NB4 (cell line): ENCODE results near the gene EPSTI1.

Experiments
- POLR2A ChIP-seq: IDR thresholded peaks from 2 replicates; pipeline ENCODE4 v1.6.1; 2011; ENCODE audit warnings: mild to moderate bottlenecking; ENCODE audit not compliant: insufficient read length; ENCODE audit errors: extremely low read depth
- TF ChIP-seq, protein P1 (sequence below): IDR thresholded peaks from 2 replicates; pipeline ENCODE4 v1.6.1; 2011; ENCODE audit warnings: low read depth, low read length
- TF ChIP-seq, protein P2 (sequence below): IDR thresholded peaks from one replicate; pipeline ENCODE4 v1.5.1; 2012; ENCODE audit warnings: low read depth, low read length

DNA sequence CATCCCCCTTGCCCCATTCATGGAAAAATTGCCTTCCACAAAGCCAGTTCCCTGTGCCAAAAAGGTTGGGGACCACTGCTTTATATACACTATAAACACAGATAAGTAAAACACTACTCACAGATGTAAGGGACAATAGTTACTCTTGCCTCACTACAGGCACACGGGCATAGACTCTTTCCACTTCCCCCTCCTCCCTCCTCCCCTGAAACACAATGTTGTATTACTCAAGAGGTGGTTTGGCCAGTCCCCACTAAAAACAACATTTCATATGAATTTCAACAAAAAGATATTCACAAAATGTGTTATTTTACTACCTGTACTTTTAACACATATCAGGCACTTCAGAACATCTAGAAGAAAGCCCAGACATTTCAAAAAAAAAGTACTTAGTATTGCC, 45.1 kb downstream of the EPSTI1 start:
- TF ChIP-seq POLR2A: no peak
- TF ChIP-seq, protein P1, sequence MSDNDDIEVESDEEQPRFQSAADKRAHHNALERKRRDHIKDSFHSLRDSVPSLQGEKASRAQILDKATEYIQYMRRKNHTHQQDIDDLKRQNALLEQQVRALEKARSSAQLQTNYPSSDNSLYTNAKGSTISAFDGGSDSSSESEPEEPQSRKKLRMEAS: no peak
- TF ChIP-seq, protein P2, sequence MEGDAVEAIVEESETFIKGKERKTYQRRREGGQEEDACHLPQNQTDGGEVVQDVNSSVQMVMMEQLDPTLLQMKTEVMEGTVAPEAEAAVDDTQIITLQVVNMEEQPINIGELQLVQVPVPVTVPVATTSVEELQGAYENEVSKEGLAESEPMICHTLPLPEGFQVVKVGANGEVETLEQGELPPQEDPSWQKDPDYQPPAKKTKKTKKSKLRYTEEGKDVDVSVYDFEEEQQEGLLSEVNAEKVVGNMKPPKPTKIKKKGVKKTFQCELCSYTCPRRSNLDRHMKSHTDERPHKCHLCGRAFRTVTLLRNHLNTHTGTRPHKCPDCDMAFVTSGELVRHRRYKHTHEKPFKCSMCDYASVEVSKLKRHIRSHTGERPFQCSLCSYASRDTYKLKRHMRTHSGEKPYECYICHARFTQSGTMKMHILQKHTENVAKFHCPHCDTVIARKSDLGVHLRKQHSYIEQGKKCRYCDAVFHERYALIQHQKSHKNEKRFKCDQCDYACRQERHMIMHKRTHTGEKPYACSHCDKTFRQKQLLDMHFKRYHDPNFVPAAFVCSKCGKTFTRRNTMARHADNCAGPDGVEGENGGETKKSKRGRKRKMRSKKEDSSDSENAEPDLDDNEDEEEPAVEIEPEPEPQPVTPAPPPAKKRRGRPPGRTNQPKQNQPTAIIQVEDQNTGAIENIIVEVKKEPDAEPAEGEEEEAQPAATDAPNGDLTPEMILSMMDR: no peak
